H1 (cell line): ENCODE data around the gene HYDIN.
"Not testable (repeated sequence)": the region's sequence is repeated elsewhere in the genome, so short reads cannot be mapped to it uniquely, and the experiment has no call there.

ENCODE experiments used
- BCL11A ChIP-seq, 2 experiments: IDR thresholded peaks; one replicate each; pipeline ENCODE4 v1.6.1; 2011; ENCODE audit warnings: low read depth in 2 of 2, low read length in 2 of 2, mild to moderate bottlenecking in 2 of 2
- KDM1A ChIP-seq: fragments of 200-600, 300-600 bp; sonication (generic); IDR thresholded peaks from 2 replicates; pipeline ENCODE4 v1.7.1; 2016; ENCODE audit warnings: mild to moderate bottlenecking, low read length, borderline replicate concordance
- POLR2A ChIP-seq, 2 experiments: IDR thresholded peaks; 1 replicate in 1 of 2; 2 replicates in 1 of 2; pipeline ENCODE4 v1.6.1; 2011; ENCODE audit warnings: low read depth in 2 of 2, low read length in 2 of 2, mild to moderate bottlenecking in 2 of 2; ENCODE audit errors: control extremely low read depth in 1 of 2
- POLR2AphosphoS5 ChIP-seq: IDR thresholded peaks from 2 replicates; pipeline ENCODE4 v1.6.1; 2011; ENCODE audit warnings: low read depth, low read length
- RAD21 ChIP-seq, 2 experiments: IDR thresholded peaks in 1 of 2; conservative IDR thresholded peaks in 1 of 2; 2 replicates each; pipeline ENCODE4 v1.6.1; 2011; ENCODE audit warnings: low read depth in 2 of 2, low read length in 2 of 2, improper control_type of control experiment in 1 of 2, inconsistent platforms in 1 of 2, mild to moderate bottlenecking in 1 of 2, moderate library complexity in 1 of 2
- SUZ12 ChIP-seq: fragments of 200-600 bp; sonication (generic); IDR thresholded peaks from 2 replicates; pipeline ENCODE4 v1.6.1; 2012; ENCODE audit warnings: mild to moderate bottlenecking, inconsistent platforms, low read length, moderate library complexity, mixed read lengths
- TAF1 ChIP-seq: IDR thresholded peaks from 2 replicates; pipeline ENCODE4 v1.6.1; 2011; ENCODE audit warnings: mild to moderate bottlenecking, low read depth, low read length
- TF ChIP-seq, protein P1 (sequence below), 3 experiments: IDR thresholded peaks; 1 replicate in 2 of 3; 2 replicates in 1 of 3; pipeline versions ENCODE4 v1.5.1 to v1.6.1; 2011; ENCODE audit warnings: low read length in 3 of 3, mild to moderate bottlenecking in 3 of 3, inconsistent platforms in 2 of 3, low read depth in 1 of 3, moderate library complexity in 1 of 3; ENCODE audit not compliant: insufficient read depth in 1 of 3; ENCODE audit errors: control extremely low read depth in 1 of 3

DNA sequence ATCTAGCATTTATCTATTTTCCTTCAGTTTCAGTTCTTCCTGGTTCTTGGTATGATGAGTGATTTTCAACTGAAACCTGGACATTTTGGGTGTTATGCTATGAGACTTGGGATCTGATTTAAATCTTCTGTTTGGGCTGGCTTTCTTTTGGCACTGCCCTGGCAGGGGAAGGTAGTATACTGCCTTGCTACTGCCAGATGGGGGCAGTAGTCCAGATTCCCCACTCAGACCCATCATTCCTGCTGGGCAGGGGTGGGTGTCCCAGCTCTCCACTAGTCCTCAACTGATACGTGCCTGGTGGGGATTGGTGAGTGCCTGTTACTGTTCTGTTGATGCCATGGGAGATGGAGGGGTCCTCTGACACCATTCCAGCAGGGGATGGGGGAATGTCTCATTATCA lies 342.3 kb downstream of the HYDIN start:
- not testable (repeated sequence) for TF ChIP-seq RAD21 (IDR thresholded peaks at IDR 0.05 in 1 of 2, conservative IDR thresholded peaks at IDR 0.05 in 1 of 2; ENCODE audit: low read depth in 2 of 2, low read length in 2 of 2); POLR2A (IDR thresholded peaks at IDR 0.05; ENCODE audit: control extremely low read depth in 1 of 2, low read depth in 2 of 2, low read length in 2 of 2); POLR2AphosphoS5; TAF1; KDM1A; SUZ12; BCL11A (IDR thresholded peaks at IDR 0.05; ENCODE audit: low read depth in 2 of 2, low read length in 2 of 2)
- TF ChIP-seq, protein P1, sequence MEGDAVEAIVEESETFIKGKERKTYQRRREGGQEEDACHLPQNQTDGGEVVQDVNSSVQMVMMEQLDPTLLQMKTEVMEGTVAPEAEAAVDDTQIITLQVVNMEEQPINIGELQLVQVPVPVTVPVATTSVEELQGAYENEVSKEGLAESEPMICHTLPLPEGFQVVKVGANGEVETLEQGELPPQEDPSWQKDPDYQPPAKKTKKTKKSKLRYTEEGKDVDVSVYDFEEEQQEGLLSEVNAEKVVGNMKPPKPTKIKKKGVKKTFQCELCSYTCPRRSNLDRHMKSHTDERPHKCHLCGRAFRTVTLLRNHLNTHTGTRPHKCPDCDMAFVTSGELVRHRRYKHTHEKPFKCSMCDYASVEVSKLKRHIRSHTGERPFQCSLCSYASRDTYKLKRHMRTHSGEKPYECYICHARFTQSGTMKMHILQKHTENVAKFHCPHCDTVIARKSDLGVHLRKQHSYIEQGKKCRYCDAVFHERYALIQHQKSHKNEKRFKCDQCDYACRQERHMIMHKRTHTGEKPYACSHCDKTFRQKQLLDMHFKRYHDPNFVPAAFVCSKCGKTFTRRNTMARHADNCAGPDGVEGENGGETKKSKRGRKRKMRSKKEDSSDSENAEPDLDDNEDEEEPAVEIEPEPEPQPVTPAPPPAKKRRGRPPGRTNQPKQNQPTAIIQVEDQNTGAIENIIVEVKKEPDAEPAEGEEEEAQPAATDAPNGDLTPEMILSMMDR (IDR thresholded peaks at IDR 0.05; ENCODE audit: control extremely low read depth in 1 of 3, insufficient read depth in 1 of 3, low read depth in 1 of 3, low read length in 3 of 3): not testable (repeated sequence)
